ENCODE measurements around the gene PLD3. TPM values are rescaled to one million over a fixed set of nuclear protein-coding genes. Genes with fewer than 3 reads are reported as not detected.

Gene PLD3
- total RNA-seq, 4 donors from 2014 or later, result 108 to 372 (median 158) TPM

DNA sequence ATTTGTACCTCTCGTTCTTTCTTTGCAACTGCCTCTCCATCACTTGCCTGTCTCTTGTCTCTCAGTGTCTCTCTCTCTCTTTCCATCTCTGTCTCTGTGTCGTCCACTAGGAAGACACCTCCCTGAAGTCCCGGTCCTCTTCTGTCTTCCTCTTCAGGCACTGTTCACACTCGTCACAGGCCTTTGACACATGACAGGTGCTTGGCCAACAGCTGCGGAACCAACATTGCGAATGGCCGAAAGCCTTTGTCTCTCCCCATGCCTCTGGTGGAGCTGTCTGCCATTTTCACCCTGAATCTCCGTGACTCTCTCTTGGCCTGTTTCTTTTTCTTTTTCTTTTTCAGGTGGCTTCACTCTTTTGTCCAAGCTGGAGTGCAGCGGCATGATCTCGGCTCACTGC is 38.7 kb downstream of the PLD3 start:
- no peaks in the 10 kb centered on the region for H3K9me3 ChIP-seq
- H3K4me1 ChIP-seq, result no peaks in the 10 kb centered on the region
- no peak for DNase-seq
- no peak overlapping the region for H3K4me3 ChIP-seq
- no peak overlapping the region for H3K27ac ChIP-seq
- intact Hi-C loops (cut with DNase I; ENCODE audit: low total_unique reads), result no loop called here
- TF ChIP-seq POLR2A (IDR thresholded peaks at IDR 0.05), result no peak
- TF ChIP-seq, protein P1, sequence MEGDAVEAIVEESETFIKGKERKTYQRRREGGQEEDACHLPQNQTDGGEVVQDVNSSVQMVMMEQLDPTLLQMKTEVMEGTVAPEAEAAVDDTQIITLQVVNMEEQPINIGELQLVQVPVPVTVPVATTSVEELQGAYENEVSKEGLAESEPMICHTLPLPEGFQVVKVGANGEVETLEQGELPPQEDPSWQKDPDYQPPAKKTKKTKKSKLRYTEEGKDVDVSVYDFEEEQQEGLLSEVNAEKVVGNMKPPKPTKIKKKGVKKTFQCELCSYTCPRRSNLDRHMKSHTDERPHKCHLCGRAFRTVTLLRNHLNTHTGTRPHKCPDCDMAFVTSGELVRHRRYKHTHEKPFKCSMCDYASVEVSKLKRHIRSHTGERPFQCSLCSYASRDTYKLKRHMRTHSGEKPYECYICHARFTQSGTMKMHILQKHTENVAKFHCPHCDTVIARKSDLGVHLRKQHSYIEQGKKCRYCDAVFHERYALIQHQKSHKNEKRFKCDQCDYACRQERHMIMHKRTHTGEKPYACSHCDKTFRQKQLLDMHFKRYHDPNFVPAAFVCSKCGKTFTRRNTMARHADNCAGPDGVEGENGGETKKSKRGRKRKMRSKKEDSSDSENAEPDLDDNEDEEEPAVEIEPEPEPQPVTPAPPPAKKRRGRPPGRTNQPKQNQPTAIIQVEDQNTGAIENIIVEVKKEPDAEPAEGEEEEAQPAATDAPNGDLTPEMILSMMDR (IDR thresholded peaks at IDR 0.05), result no peak
- no peaks in the 10 kb centered on the region for H3K27me3 ChIP-seq
- H3K36me3 ChIP-seq, result no peaks in the 10 kb centered on the region

- Histone ChIP-seq H3K4me3 (no peak overlapping the region), H3K9me3 (no peaks in the 10 kb centered on the region), H3K27ac (no peak overlapping the region), H3K36me3 (no peaks in the 10 kb centered on the region), H3K27me3 (no peaks in the 10 kb centered on the region), H3K4me1 (no peaks in the 10 kb centered on the region)
- no peak for DNase-seq
- TF ChIP-seq POLR2A (IDR thresholded peaks at IDR 0.05), result no peak
- TF ChIP-seq, protein P1 (IDR thresholded peaks at IDR 0.05), result no peak
- intact Hi-C loops (cut with DNase I; ENCODE audit: low total_unique reads), result no loop called here
These were observed 40.0 kb downstream of the PLD3 start for GRCh38 chr19:40388481-40388880.

DNA sequence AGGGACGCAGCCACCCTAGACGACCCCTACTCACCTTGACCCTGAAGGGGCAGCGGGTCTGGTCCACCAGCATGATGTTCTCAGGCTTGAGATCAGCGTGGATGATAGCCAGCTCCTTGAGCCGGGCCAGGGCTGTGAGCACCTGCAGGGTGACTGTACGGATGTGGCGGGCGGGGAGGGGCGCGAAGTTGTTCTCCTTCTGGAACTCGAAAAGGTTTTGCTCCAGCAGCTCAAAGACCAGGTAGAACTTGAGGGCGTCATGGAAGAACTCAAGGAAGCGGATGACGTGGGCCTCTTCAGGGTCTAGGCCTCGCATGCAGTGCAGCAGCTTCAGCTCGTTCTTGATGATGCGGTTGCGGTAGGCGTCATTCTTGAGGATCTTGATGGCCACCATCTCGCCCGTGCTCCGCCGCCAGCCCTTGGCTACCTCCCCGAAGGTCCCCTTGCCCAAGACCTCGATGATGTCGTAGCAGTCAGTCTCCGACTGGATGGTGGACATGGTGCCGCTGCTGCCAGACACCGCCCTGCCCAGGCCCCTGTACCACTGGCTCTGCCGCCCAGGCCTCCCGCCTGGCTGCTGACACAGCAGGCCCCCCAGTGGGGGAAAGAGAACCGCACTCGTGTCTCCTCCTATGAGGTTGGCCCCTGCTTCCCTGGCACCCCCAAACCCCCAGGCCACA is 41.0 kb downstream of the PLD3 start:
- no peaks in the 10 kb centered on the region for H3K4me1 ChIP-seq
- intact Hi-C loops (cut with DNase I; ENCODE audit: low total_unique reads), result no loop called here
- H3K4me3 ChIP-seq, result no peak overlapping the region
- H3K27ac ChIP-seq, result no peak overlapping the region
- H3K36me3 ChIP-seq, result no peaks in the 10 kb centered on the region
- no peaks in the 10 kb centered on the region for H3K27me3 ChIP-seq
- no peak for TF ChIP-seq POLR2A (IDR thresholded peaks at IDR 0.05)
- TF ChIP-seq, protein P1 (IDR thresholded peaks at IDR 0.05), result no peak
- no peak for DNase-seq
- no peaks in the 10 kb centered on the region for H3K9me3 ChIP-seq

DNA sequence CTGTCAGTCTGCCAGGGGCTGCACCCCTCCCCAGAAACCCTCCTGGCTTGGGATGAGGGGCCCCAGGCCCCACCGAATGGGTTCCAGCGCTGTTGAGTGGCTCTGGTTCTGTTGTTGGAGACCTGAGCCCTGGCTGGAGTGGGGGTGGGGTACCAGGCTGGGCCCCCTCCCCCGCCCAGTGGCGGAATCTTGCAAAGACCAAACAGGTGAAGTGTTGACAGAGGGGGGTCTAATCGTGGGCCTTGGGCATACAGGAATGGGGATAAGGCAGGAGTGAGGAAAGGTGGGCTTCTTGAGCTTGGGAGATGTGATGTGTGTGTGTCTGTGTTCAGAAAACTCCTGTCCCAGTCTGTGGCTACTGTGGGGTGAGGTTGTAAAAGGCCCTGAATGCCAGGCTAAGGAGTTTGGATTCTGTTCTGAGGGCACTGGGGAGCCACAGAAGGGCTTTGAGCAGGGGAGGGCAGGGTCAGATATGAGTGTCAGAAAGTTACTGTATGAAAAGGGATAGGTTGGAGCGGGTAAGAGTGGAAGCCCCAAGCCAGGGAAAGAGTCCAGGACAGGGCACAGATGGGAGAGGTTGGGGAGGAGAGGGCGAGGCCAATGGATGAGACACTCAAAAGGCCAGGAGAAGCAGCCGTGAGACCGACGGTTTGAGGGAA is 41.7 kb downstream of the PLD3 start, which contains the start of gene HIPK4:
Gene HIPK4 (minus strand): TSS at position 98 of the 659 bp plus-strand sequence. CDS start 279 bp downstream, outside the sequence.
- no peak for TF ChIP-seq POLR2A (IDR thresholded peaks at IDR 0.05)
- TF ChIP-seq, protein P1 (IDR thresholded peaks at IDR 0.05), result no peak
- no peaks in the 10 kb centered on the region for H3K27me3 ChIP-seq
- DNase-seq, result no peak
- intact Hi-C loops (cut with DNase I; ENCODE audit: low total_unique reads), result no loop called here
- no peaks in the 10 kb centered on the region for H3K9me3 ChIP-seq
- H3K4me1 ChIP-seq, result no peaks in the 10 kb centered on the region
- no peaks in the 10 kb centered on the region for H3K36me3 ChIP-seq
- H3K4me3 ChIP-seq, result no peak within 1 kb of the TSS
- no peak within 1 kb of the TSS for H3K27ac ChIP-seq

- H3K9me3 ChIP-seq, result no peaks in the 10 kb centered on the region
- H3K4me3 ChIP-seq, result no peak overlapping the region
- no peaks in the 10 kb centered on the region for H3K36me3 ChIP-seq
- H3K27ac ChIP-seq, result no peak overlapping the region
- DNase-seq, result no peak
- intact Hi-C loops (cut with DNase I; ENCODE audit: low total_unique reads), result no loop called here
- no peaks in the 10 kb centered on the region for H3K4me1 ChIP-seq
- H3K27me3 ChIP-seq, result no peaks in the 10 kb centered on the region
- TF ChIP-seq, protein P1 (IDR thresholded peaks at IDR 0.05), result no peak
- TF ChIP-seq POLR2A (IDR thresholded peaks at IDR 0.05), result no peak
These were observed 43.6 kb downstream of the PLD3 start for GRCh38 chr19:40392123-40392522.

Measured in uterus (tissue), 4 donors.